ENCODE results near the gene SV2B.
"Not testable (repeated sequence)": the region's sequence is repeated elsewhere in the genome, so short reads cannot be mapped to it uniquely, and the experiment has no call there.

The SV2B gene

GRCh38 chr15:91335702-91336101 lies 235.6 kb downstream of the SV2B start:
- DNase-seq, result no peak

- DNase-seq, result no peak
Observed at GRCh38 chr15:91336687-91337086, 236.6 kb downstream of the SV2B start.

- DNase-seq, result no peak
Observed at GRCh38 chr15:91338766-91339165, 238.7 kb downstream of the SV2B start.

- DNase-seq, result no peak
Observed at GRCh38 chr15:91342097-91342496, 242.0 kb downstream of the SV2B start.

- not testable (repeated sequence) for DNase-seq
Observed at GRCh38 chr15:91344912-91345311, 244.9 kb downstream of the SV2B start.

GRCh38 chr15:91345736-91346135 lies 245.7 kb downstream of the SV2B start:
- DNase-seq, result no peak

GRCh38 chr15:91346259-91346658 lies 246.2 kb downstream of the SV2B start:
- no peak for DNase-seq

- DNase-seq, result no peak
Observed at GRCh38 chr15:91348752-91349500, 248.9 kb downstream of the SV2B start.
